ENCODE data around the gene ERC2. TPM values are rescaled to one million over a fixed set of nuclear protein-coding genes. Genes with fewer than 3 reads are reported as not detected.

ERC2 gene
- total RNA-seq, 1 experiment from 2014 or later = 6.3 TPM

- no peaks in the 10 kb centered on the region for H3K9me3 ChIP-seq (replicated peaks)
- peaks cover 9% of the 10 kb centered on the region for H3K4me1 ChIP-seq
- DNase-seq = no peak
- H3K27me3 ChIP-seq = no peaks in the 10 kb centered on the region
- H3K4me3 ChIP-seq = no peak overlapping the region
- no peaks in the 10 kb centered on the region for H3K36me3 ChIP-seq
- no peak overlapping the region for H3K27ac ChIP-seq
Observed at GRCh38 chr3:56197991-56198390, 270.3 kb downstream of the ERC2 start.

GRCh38 chr3:56197259-56197965, 270.9 kb downstream of the ERC2 start:
- H3K27ac ChIP-seq = no peak overlapping the region
- peaks cover 10% of the 10 kb centered on the region for H3K4me1 ChIP-seq
- H3K4me3 ChIP-seq = no peak overlapping the region
- no peaks in the 10 kb centered on the region for H3K36me3 ChIP-seq
- no peaks in the 10 kb centered on the region for H3K27me3 ChIP-seq
- H3K9me3 ChIP-seq (replicated peaks) = no peaks in the 10 kb centered on the region
- DNase-seq = no peak

- Histone ChIP-seq H3K27me3 (no peaks in the 10 kb centered on the region), H3K4me3 (no peak overlapping the region), H3K4me1 (peaks cover 17% of the 10 kb centered on the region), H3K36me3 (no peaks in the 10 kb centered on the region), H3K27ac (peak overlapping the region; percentile 2; the same call in 1 of the 2 replicates), H3K9me3 (replicated peaks) (no peaks in the 10 kb centered on the region)
- peak in 1 of 2 experiments; percentile 65 for DNase-seq
Observed at GRCh38 chr3:56196700-56197099, 271.6 kb downstream of the ERC2 start.

DNA sequence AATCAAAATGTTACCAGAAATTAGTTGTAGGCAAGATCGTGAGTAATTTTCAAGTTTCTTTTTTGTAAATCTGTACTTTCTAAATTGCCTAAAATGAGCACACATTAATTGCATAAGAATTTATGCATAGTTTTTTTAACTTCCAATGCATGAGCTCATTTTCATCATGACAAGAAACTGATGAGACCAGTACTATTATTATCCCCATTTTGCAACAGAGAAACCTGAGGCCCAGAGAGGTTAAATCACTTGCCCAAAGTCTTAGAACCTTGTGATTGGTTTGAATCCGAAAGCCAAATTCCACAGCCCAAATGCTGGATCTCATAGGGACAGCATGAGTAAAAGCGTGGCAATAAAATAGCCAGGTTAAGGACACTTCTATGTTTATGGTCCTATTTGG, 274.7 kb downstream of the ERC2 start:
- peaks cover 47% of the 10 kb centered on the region for H3K4me1 ChIP-seq
- no peak for DNase-seq

DNA sequence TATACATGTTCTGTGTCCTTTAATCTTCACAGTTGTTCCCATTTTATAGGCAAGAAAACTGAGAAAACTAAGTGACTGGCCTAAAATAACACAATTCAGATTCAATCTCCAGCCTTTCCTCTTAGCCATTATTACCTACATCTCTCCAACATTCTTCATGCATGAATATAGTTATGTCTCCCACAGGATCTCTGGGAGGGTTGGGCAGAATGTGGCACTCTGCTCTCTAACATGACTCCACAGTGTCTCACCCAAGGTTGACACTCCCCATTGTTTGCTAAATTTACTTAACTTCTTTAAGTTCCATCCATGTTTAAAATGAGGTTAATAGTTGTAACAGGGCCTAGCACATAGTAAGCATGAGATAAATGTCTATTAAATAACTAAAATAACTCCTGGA, 276.3 kb downstream of the ERC2 start:
- DNase-seq = peak in 1 of 2 experiments; percentile 30
- Histone ChIP-seq H3K27me3 (no peaks in the 10 kb centered on the region), H3K9me3 (replicated peaks) (no peaks in the 10 kb centered on the region), H3K4me1 (peaks cover 56% of the 10 kb centered on the region), H3K4me3 (no peak overlapping the region), H3K36me3 (no peaks in the 10 kb centered on the region), H3K27ac (peak overlapping the region; percentile 87)

More for the DNA sequence above, 274.7 kb downstream of the ERC2 start:
- Histone ChIP-seq H3K27ac (no peak overlapping the region), H3K27me3 (no peaks in the 10 kb centered on the region), H3K36me3 (no peaks in the 10 kb centered on the region), H3K9me3 (replicated peaks) (no peaks in the 10 kb centered on the region), H3K4me3 (no peak overlapping the region)

GRCh38 chr3:56190771-56191305, 277.4 kb downstream of the ERC2 start:
- Histone ChIP-seq H3K27me3 (no peaks in the 10 kb centered on the region), H3K4me3 (no peak overlapping the region), H3K36me3 (no peaks in the 10 kb centered on the region), H3K27ac (peak overlapping the region; percentile 87), H3K9me3 (replicated peaks) (no peaks in the 10 kb centered on the region), H3K4me1 (peaks cover 49% of the 10 kb centered on the region)
- DNase-seq = no peak

DNA sequence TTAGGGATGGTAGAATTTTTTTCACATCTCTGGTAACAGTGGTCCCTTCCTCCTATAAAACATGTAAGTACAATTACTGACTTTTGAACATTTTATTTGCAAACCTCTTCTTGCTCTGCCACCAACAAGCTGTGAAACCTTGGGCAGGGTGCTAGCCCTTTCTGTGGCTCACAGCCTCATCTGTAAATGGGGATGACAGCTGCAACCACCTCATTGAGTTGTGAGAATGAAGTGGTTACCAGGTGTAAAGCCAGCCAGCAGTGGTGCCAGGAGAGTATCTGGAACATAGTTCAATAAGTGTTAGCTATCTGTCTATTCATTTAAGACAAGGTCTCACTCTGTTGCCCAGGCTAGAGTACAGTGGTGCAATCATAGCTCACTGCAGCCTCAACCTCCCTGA, 278.1 kb downstream of the ERC2 start:
- DNase-seq = peak; percentile 49 to 76
- Histone ChIP-seq H3K27me3 (no peaks in the 10 kb centered on the region), H3K27ac (peak overlapping the region; percentile 87), H3K36me3 (no peaks in the 10 kb centered on the region), H3K4me1 (peaks cover 47% of the 10 kb centered on the region), H3K4me3 (no peak overlapping the region), H3K9me3 (replicated peaks) (no peaks in the 10 kb centered on the region)

DNA sequence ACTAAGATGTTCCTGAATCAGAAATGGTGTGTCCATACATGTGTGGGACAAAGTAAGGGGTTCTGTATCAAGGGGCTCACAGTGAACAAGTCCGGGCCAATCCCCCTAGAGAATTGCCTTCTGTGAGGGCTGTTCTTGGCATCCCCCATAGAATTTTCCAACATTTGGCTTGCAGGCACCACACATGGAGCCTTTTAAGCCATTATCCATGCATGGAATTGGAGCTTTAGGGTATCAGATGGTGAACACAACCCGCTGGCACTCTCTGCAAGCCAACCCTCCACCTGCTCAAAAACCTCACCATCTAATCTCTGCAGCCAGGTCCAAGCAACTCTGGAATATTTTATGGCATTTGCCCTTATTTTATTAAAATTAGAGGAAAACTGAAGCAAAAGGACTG, 278.7 kb downstream of the ERC2 start:
- Histone ChIP-seq H3K4me1 (peaks cover 47% of the 10 kb centered on the region), H3K9me3 (replicated peaks) (no peaks in the 10 kb centered on the region), H3K4me3 (no peak overlapping the region), H3K27ac (peak overlapping the region; percentile 87), H3K36me3 (no peaks in the 10 kb centered on the region), H3K27me3 (no peaks in the 10 kb centered on the region)
- peak; percentile 92 to 98 for DNase-seq

- no peak for DNase-seq
- Histone ChIP-seq H3K9me3 (replicated peaks) (no peaks in the 10 kb centered on the region; the same call in 1 of the 2 replicates), H3K4me1 (peaks cover 47% of the 10 kb centered on the region), H3K27me3 (no peaks in the 10 kb centered on the region), H3K27ac (peak overlapping the region; percentile 87), H3K4me3 (no peak overlapping the region), H3K36me3 (no peaks in the 10 kb centered on the region)
Observed at GRCh38 chr3:56188201-56188600, 280.1 kb downstream of the ERC2 start.

- Histone ChIP-seq H3K27ac (no peak overlapping the region), H3K4me3 (no peak overlapping the region), H3K27me3 (no peaks in the 10 kb centered on the region), H3K9me3 (replicated peaks) (no peaks in the 10 kb centered on the region; the same call in 1 of the 2 replicates), H3K4me1 (peaks cover 42% of the 10 kb centered on the region), H3K36me3 (no peaks in the 10 kb centered on the region)
- no peak for DNase-seq
Observed at GRCh38 chr3:56187051-56187450, 281.2 kb downstream of the ERC2 start.

GRCh38 chr3:56185827-56186226, 282.4 kb downstream of the ERC2 start:
- Histone ChIP-seq H3K36me3 (no peaks in the 10 kb centered on the region), H3K27ac (no peak overlapping the region), H3K27me3 (no peaks in the 10 kb centered on the region), H3K4me1 (peaks cover 29% of the 10 kb centered on the region), H3K4me3 (no peak overlapping the region), H3K9me3 (replicated peaks) (no peaks in the 10 kb centered on the region; the same call in 1 of the 2 replicates)
- no peak for DNase-seq

GRCh38 chr3:56183529-56183928, 284.7 kb downstream of the ERC2 start:
- H3K36me3 ChIP-seq = no peaks in the 10 kb centered on the region
- no peak overlapping the region for H3K4me3 ChIP-seq
- no peak for DNase-seq
- no peak overlapping the region for H3K27ac ChIP-seq
- H3K27me3 ChIP-seq = no peaks in the 10 kb centered on the region
- H3K9me3 ChIP-seq (replicated peaks) = no peaks in the 10 kb centered on the region; the same call in 1 of the 2 replicates
- H3K4me1 ChIP-seq = peaks cover 9% of the 10 kb centered on the region

DNA sequence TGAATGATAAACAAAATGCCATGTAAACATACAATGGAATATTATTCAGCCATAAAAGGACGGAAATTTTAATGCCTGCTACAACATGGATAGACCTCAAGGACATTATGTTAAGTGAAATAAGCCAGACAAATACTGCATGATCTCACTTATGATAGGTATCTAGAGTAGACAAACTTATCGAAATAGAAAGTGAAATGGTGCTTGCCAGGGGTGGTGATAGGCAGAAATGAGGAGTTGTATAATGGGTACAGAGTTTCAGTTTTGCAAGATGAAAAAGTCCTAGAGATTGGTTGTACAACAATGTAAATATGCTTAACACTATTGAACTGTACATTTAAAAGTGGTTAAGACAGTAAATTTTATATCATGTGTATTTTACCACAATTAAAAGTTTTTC, 287.8 kb downstream of the ERC2 start:
- no peak for DNase-seq
- no peaks in the 10 kb centered on the region for H3K36me3 ChIP-seq
- H3K4me3 ChIP-seq = no peak overlapping the region
- no peak overlapping the region for H3K27ac ChIP-seq
- H3K4me1 ChIP-seq = no peaks in the 10 kb centered on the region
- H3K27me3 ChIP-seq = no peaks in the 10 kb centered on the region
- H3K9me3 ChIP-seq (replicated peaks) = no peaks in the 10 kb centered on the region; the same call in 1 of the 2 replicates

DNA sequence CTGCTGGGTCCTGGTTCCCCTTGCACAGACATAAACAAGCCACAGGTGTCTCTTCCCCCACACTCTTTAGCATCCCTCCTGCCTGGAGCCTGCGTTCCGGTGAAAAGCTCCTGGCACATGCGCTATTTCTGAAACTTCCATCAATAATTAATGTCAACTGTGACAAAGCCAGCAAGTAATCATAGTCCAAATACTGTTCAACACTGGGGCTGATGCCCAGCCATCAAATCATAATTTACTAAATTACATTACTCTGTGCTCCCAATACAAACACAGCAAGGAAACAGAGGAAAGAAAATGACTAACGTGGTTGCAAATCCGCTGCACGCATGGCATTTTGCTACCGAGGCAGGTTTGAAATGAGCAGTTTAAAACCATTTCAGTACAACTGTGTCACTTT, 294.7 kb downstream of the ERC2 start:
- H3K36me3 ChIP-seq = no peaks in the 10 kb centered on the region

GRCh38 chr3:56164436-56164835, 303.8 kb downstream of the ERC2 start:
- Histone ChIP-seq H3K27me3 (no peaks in the 10 kb centered on the region), H3K36me3 (no peaks in the 10 kb centered on the region), H3K27ac (no peak overlapping the region), H3K9me3 (replicated peaks) (peaks cover 8% of the 10 kb centered on the region; the same call in 1 of the 2 replicates), H3K4me1 (no peaks in the 10 kb centered on the region; the same call in 1 of the 2 replicates), H3K4me3 (no peak overlapping the region)
- DNase-seq = no peak

More for the DNA sequence above, 294.7 kb downstream of the ERC2 start:
- H3K27ac ChIP-seq = no peak overlapping the region
- no peaks in the 10 kb centered on the region; the same call in 1 of the 2 replicates for H3K9me3 ChIP-seq (replicated peaks)
- H3K27me3 ChIP-seq = no peaks in the 10 kb centered on the region
- H3K4me1 ChIP-seq = no peaks in the 10 kb centered on the region
- DNase-seq = no peak
- no peak overlapping the region for H3K4me3 ChIP-seq
